HepG2 (cell line): ENCODE results near the gene CEBPE. TPM values are rescaled to one million over a fixed set of nuclear protein-coding genes. Genes with fewer than 3 reads are reported as not detected.

Experiments
- CCDC6 ChIP-seq: sonication (generic); formaldehyde crosslinking; IDR thresholded peaks from 2 replicates; pipeline ENCODE4 v1.8.1; 2022; ENCODE audit warnings: mild to moderate bottlenecking, missing genetic modification reagents, moderate library complexity
- CHCHD3 ChIP-seq: sonication (generic); formaldehyde crosslinking; IDR thresholded peaks from 2 replicates; pipeline ENCODE4 v1.8.0; 2022; ENCODE audit warnings: mild to moderate bottlenecking, missing genetic modification reagents, moderate library complexity
- FOXA3 ChIP-seq: IDR thresholded peaks from 2 replicates; pipeline ENCODE4 v1.6.1; 2016; ENCODE audit warnings: missing genetic modification reagents, missing compliant biosample characterization
- GMEB1 ChIP-seq: sonication (generic); formaldehyde crosslinking; IDR thresholded peaks from 2 replicates; pipeline ENCODE4 v1.5.1; 2020; ENCODE audit warnings: missing genetic modification reagents, mild to moderate bottlenecking, borderline replicate concordance
- HIC2 ChIP-seq: sonication (generic); formaldehyde crosslinking; IDR thresholded peaks from 2 replicates; pipeline ENCODE4 v1.9.0; 2022; ENCODE audit warnings: low read depth, missing genetic modification reagents
- ISL2 ChIP-seq: sonication (generic); formaldehyde crosslinking; IDR thresholded peaks from 2 replicates; pipeline ENCODE4 v1.5.0; 2020; ENCODE audit warnings: missing genetic modification reagents
- KDM5B ChIP-seq: sonication (generic); formaldehyde crosslinking; IDR thresholded peaks from 2 replicates; pipeline ENCODE4 v1.4.0; 2020; ENCODE audit warnings: missing genetic modification reagents, mild to moderate bottlenecking, borderline replicate concordance
- MAF1 ChIP-seq: sonication (generic); formaldehyde crosslinking; IDR thresholded peaks from 2 replicates; pipeline ENCODE4 v1.5.0; 2020; ENCODE audit warnings: missing genetic modification reagents, borderline replicate concordance
- MAFK ChIP-seq, 2 experiments: IDR thresholded peaks in 1 of 2; conservative IDR thresholded peaks in 1 of 2; 2 replicates each; pipeline ENCODE4 v1.6.1; 2011; ENCODE audit warnings: improper control_type of control experiment in 2 of 2, low read length in 2 of 2
- RXRA ChIP-seq: sonication (generic); formaldehyde crosslinking; IDR thresholded peaks from 2 replicates; pipeline ENCODE4 v1.5.1; 2020; ENCODE audit warnings: missing genetic modification reagents
- SAP130 ChIP-seq: IDR thresholded peaks from 2 replicates; pipeline ENCODE4 v1.6.1; 2016; ENCODE audit warnings: low read depth
- SNAI1 ChIP-seq: sonication (generic); formaldehyde crosslinking; IDR thresholded peaks from 2 replicates; pipeline ENCODE4 v1.5.0; 2020; ENCODE audit warnings: mild to moderate bottlenecking, missing genetic modification reagents, borderline replicate concordance
- SP1 ChIP-seq, 2 experiments: fragments of 450-650 bp in 1 of 2; sonication (generic) in 1 of 2; formaldehyde crosslinking in 1 of 2; IDR thresholded peaks; 2 replicates each; pipeline versions ENCODE4 v1.4.0 to v1.6.1; 2016 to 2020; ENCODE audit warnings: missing genetic modification reagents in 1 of 2
- TRIM24 ChIP-seq: sonication (generic); formaldehyde crosslinking; IDR thresholded peaks from 2 replicates; pipeline ENCODE4 v1.8.0; 2022; ENCODE audit warnings: mild to moderate bottlenecking, missing genetic modification reagents
- ZFP37 ChIP-seq: sonication (generic); formaldehyde crosslinking; IDR thresholded peaks from 2 replicates; pipeline ENCODE4 v1.4.0; 2020; ENCODE audit warnings: missing genetic modification reagents, borderline replicate concordance
- ZMYM3 ChIP-seq: sonication (generic); formaldehyde crosslinking; IDR thresholded peaks from 2 replicates; pipeline ENCODE4 v1.5.1; 2020; ENCODE audit warnings: mild to moderate bottlenecking, missing genetic modification reagents
- ZNF160 ChIP-seq: sonication (generic); formaldehyde crosslinking; IDR thresholded peaks from 2 replicates; pipeline ENCODE4 v1.8.0; 2022; ENCODE audit warnings: mild to moderate bottlenecking, inconsistent platforms, missing genetic modification reagents
- ZNF430 ChIP-seq: sonication (generic); formaldehyde crosslinking; IDR thresholded peaks from 2 replicates; pipeline ENCODE4 v1.9.0; 2021; ENCODE audit warnings: mild to moderate bottlenecking, missing genetic modification reagents
- ZNF558 ChIP-seq: sonication (generic); formaldehyde crosslinking; IDR thresholded peaks from 2 replicates; pipeline ENCODE4 v1.9.0; 2022; ENCODE audit warnings: mild to moderate bottlenecking, missing genetic modification reagents, borderline replicate concordance
- ZNF747 ChIP-seq: sonication (generic); formaldehyde crosslinking; IDR thresholded peaks from 2 replicates; pipeline ENCODE4 v1.8.1; 2023; ENCODE audit warnings: missing genetic modification reagents, mild to moderate bottlenecking, borderline replicate concordance
- ZNF761 ChIP-seq: sonication (generic); formaldehyde crosslinking; conservative IDR thresholded peaks from 2 replicates; pipeline ENCODE4 v1.4.0; 2020; ENCODE audit warnings: mild to moderate bottlenecking, missing genetic modification reagents
- ZNF777 ChIP-seq: sonication (generic); formaldehyde crosslinking; IDR thresholded peaks from 2 replicates; pipeline ENCODE4 v1.4.0; 2020; ENCODE audit warnings: missing genetic modification reagents
- ZSCAN12 ChIP-seq: sonication (generic); formaldehyde crosslinking; IDR thresholded peaks from 2 replicates; pipeline ENCODE4 v1.9.0; 2021; ENCODE audit warnings: mild to moderate bottlenecking, missing genetic modification reagents
- polyA plus RNA-seq, 8 experiments: library from polyadenylated mRNA; depleted of rRNA in 3 of 8; stranded (reverse) in 7 of 8; unstranded in 1 of 8; fragments of >200 nt; fragmentation: Illumina TruSeq in 4 of 8; extraction: Trizol in 4 of 8; gene quantifications; 2 replicates each; pipeline versions ENCODE4 v1.2.1 to v1.2.3, GENCODE V29; 2011 to 2016; ENCODE audit warnings: low read depth in 4 of 8, missing spikeins in 1 of 8, mixed read lengths in 1 of 8; ENCODE audit not compliant: insufficient read depth in 1 of 8
- total RNA-seq, 5 experiments: library from RNA; depleted of rRNA; stranded (reverse); fragments of >200 nt; fragmentation: Illumina TruSeq; extraction: Trizol; gene quantifications; 2 replicates each; pipeline ENCODE4 v1.2.3, GENCODE V29; 2016; ENCODE audit warnings: low read depth in 1 of 5
- TF ChIP-seq, protein P1 (sequence below): sonication (generic); formaldehyde crosslinking; IDR thresholded peaks from 2 replicates; pipeline ENCODE4 v1.4.0; 2020; ENCODE audit warnings: missing genetic modification reagents
- TF ChIP-seq, protein P2 (sequence below): sonication (generic); formaldehyde crosslinking; IDR thresholded peaks from 2 replicates; pipeline ENCODE4 v1.4.0; 2020; ENCODE audit warnings: missing genetic modification reagents

The CEBPE gene
- total and polyA plus RNA-seq, 2 of the 13 experiments (the other 11 are each of a cell fraction or from before 2014, with no cell fraction given), result 0.09 to 0.11 TPM

DNA sequence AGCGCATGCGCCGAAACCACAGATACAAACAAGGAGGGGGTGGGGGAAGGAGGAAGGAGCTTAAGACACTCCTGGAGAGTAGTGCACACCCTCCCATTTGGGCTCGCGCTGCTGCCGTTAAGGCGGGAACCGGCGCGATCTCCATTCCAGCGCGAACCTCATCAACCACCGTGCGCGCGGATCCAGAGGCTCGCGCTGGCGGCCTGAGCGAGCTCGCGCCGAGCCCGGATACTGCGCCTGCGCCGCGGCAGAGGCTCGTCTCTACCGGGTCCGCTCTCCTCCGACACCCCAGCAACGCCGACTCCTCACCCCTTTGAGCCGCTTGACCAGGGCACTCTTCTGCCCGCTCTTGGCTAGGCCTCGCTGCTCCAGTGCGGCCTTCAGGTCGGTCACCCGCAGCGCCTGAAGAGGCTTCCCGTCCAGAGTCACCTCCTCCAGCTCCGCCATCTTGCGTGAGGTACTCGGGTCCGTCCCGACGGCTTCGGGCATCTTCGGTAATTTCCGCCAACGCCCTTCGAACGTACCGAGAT lies 24.3 kb downstream of the CEBPE start, which contains the start of gene ACIN1 (continued):
- no peak for TF ChIP-seq ZNF558
- TF ChIP-seq CCDC6 (CRISPR knock-in tag), result 0 out of 2 replicates have a peak, but pooled peaks have one; percentile 73
- no peak for TF ChIP-seq SP1 (IDR thresholded peaks at IDR 0.05)
- no peak; the same call in 1 of the 2 replicates for TF ChIP-seq SP1 (CRISPR knock-in tag; IDR thresholded peaks at IDR 0.05)
- peak; percentile 68; the same call in 1 of the 2 replicates for TF ChIP-seq SAP130 (CRISPR knock-in tag)
- peak; percentile 100 for TF ChIP-seq KDM5B
- peak; percentile 97 for TF ChIP-seq MAF1
- TF ChIP-seq ZNF160 (CRISPR knock-in tag), result peak; percentile 97
- TF ChIP-seq TRIM24, result no peak
- 0 out of 4 replicates have a peak, but pooled peaks of 1 of the 2 experiments have one; percentile 1 for TF ChIP-seq MAFK (conservative IDR thresholded peaks at IDR 0.05 in 1 of 2, IDR thresholded peaks at IDR 0.05 in 1 of 2; ENCODE audit: low read length in 2 of 2)
- peak; percentile 76 for TF ChIP-seq GMEB1 (CRISPR knock-in tag)
- peak; percentile 75; the same call in 1 of the 2 replicates for TF ChIP-seq CHCHD3 (CRISPR knock-in tag)
- peak; percentile 97 for TF ChIP-seq ZNF777 (CRISPR knock-in tag)
- peak; percentile 77 for TF ChIP-seq ZSCAN12 (CRISPR knock-in tag)
- TF ChIP-seq RXRA, result peak; percentile 93; the same call in 1 of the 2 replicates
- TF ChIP-seq ZFP37 (CRISPR knock-in tag), result peak; percentile 91
- TF ChIP-seq ZNF761 (CRISPR knock-in tag), result peak; percentile 99; the same call in 1 of the 2 replicates
- TF ChIP-seq SNAI1 (CRISPR knock-in tag), result peak; percentile 95; the same call in 1 of the 2 replicates
- peak; percentile 84 for TF ChIP-seq HIC2 (CRISPR knock-in tag)
- peak; percentile 96 for TF ChIP-seq ZNF430 (CRISPR knock-in tag)
- TF ChIP-seq, protein P1, sequence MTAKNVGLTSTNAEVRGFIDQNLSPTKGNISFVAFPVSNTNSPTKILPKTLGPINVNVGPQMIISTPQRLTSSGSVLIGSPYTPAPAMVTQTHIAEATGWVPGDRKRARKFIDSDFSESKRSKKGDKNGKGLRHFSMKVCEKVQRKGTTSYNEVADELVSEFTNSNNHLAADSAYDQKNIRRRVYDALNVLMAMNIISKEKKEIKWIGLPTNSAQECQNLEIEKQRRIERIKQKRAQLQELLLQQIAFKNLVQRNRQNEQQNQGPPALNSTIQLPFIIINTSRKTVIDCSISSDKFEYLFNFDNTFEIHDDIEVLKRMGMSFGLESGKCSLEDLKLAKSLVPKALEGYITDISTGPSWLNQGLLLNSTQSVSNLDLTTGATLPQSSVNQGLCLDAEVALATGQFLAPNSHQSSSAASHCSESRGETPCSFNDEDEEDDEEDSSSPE (CRISPR knock-in tag), result peak; percentile 74; the same call in 1 of the 2 replicates
- TF ChIP-seq ZNF747, result peak; percentile 98; the same call in 1 of the 2 replicates
- TF ChIP-seq, protein P2, sequence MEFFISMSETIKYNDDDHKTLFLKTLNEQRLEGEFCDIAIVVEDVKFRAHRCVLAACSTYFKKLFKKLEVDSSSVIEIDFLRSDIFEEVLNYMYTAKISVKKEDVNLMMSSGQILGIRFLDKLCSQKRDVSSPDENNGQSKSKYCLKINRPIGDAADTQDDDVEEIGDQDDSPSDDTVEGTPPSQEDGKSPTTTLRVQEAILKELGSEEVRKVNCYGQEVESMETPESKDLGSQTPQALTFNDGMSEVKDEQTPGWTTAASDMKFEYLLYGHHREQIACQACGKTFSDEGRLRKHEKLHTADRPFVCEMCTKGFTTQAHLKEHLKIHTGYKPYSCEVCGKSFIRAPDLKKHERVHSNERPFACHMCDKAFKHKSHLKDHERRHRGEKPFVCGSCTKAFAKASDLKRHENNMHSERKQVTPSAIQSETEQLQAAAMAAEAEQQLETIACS (CRISPR knock-in tag), result peak; percentile 77
- peak; percentile 87; the same call in 1 of the 2 replicates for TF ChIP-seq ISL2 (CRISPR knock-in tag)
- no peak; the same call in 1 of the 2 replicates for TF ChIP-seq FOXA3 (CRISPR knock-in tag)
- TF ChIP-seq ZMYM3 (CRISPR knock-in tag), result peak; percentile 89
